ENCODE results near the gene MYH9. TPM values are rescaled to one million over a fixed set of nuclear protein-coding genes. Genes with fewer than 3 reads are reported as not detected.

Gene MYH9
- total RNA-seq, 1 experiment from 2014 or later, result 323 TPM

DNA sequence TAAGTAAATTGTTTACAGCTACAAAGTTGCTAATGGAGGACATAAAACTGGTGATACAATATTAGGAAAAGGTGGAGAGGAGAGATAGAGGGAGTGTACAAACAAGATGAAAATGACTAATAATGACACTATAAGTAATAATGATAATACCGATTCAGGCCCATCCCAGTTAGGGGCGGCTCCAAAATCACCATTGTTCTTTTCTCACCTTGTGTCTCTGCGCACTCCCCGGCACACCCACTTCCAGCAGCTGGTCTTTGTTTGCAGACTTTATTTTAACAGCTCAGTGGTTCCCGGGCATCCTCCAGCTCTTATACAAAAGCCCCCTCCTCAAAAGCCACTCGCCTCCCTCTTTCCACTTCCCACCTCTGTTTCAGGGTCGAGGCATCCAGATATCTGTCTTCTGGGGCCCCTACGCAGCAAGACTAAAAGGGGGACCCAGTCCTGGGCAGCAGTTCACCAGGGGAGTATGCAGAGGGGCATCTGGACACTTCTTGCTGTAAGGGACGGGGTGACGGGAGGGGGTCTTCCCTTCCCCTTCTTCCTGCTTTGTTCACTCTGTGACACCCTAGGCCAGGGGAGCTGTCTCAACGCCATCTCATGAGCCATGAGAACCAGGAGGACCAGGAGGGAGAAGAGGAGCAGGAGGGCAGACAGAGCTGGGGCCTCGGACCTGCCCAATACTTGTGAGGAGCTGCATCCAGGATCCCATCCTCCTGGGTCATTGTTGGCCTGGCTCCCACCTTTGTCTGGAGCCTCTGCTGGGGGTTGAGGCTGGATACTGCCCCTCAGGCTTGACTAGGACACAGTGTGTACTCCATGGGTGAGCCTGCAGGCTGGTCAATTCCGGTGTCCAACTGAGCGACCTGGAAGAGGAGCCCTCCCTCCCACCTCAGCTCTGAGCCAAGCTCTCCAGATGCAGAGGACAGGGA lies 151.1 kb downstream of the MYH9 start:
- ChIA-PET POLR2A (ENCODE audit: low non-redundant PET) (no interaction called here), CTCF (no interaction called here)
- intact Hi-C loops (cut with micrococcal nuclease; ENCODE audit: unreplicated experiment), result no loop called here
- Histone ChIP-seq H3K27me3 (replicated peaks; ENCODE audit: insufficient read depth, low read depth, low read length, poor library complexity) (no peaks in the 10 kb centered on the region), H3K4me3 (ENCODE audit: low read depth, low read length, poor library complexity, severe bottlenecking) (no peak overlapping the region), H3K36me3 (ENCODE audit: insufficient read depth, low read length, poor library complexity, severe bottlenecking) (peaks cover 6% of the 10 kb centered on the region), H3K4me1 (ENCODE audit: insufficient read depth, low read length, poor library complexity, severe bottlenecking) (peaks cover 18% of the 10 kb centered on the region), H3K27ac (ENCODE audit: low read depth, low read length, poor library complexity, severe bottlenecking) (no peak overlapping the region), H3K9me3 (ENCODE audit: low read depth, low read length, poor library complexity, severe bottlenecking) (no peaks in the 10 kb centered on the region)
- BruUV-seq (replicated peaks), result no TSS peak
- DNase-seq (ENCODE audit: low spot score), result no peak
- TF ChIP-seq, protein P1, sequence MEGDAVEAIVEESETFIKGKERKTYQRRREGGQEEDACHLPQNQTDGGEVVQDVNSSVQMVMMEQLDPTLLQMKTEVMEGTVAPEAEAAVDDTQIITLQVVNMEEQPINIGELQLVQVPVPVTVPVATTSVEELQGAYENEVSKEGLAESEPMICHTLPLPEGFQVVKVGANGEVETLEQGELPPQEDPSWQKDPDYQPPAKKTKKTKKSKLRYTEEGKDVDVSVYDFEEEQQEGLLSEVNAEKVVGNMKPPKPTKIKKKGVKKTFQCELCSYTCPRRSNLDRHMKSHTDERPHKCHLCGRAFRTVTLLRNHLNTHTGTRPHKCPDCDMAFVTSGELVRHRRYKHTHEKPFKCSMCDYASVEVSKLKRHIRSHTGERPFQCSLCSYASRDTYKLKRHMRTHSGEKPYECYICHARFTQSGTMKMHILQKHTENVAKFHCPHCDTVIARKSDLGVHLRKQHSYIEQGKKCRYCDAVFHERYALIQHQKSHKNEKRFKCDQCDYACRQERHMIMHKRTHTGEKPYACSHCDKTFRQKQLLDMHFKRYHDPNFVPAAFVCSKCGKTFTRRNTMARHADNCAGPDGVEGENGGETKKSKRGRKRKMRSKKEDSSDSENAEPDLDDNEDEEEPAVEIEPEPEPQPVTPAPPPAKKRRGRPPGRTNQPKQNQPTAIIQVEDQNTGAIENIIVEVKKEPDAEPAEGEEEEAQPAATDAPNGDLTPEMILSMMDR (conservative IDR thresholded peaks at IDR 0.05; ENCODE audit: low read depth, low read length), result no peak
- TF ChIP-seq EZH2 (IDR thresholded peaks at IDR 0.05; ENCODE audit: borderline replicate concordance, low read depth, low read length, poor library complexity, severe bottlenecking), result no peak

DNA sequence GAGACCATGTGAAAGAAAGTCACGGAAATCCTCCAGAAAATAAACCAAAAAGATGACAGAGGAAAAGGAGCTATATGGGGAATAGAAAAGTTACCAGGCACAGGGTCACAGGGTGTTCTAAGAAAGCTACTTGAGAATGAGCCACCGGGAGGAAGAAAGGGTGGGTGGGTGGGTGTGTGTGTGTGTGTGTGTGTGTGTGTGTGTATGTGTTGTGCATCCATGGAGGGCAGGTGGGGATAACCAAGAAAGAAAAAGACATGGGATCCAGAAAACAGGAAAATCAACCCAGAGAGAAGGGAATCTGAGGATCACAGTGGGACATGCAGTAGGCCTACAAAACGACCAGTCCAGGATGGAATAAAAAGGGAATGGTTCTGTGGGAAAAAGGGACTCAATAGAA lies 152.2 kb downstream of the MYH9 start:
- no peak for DNase-seq (ENCODE audit: low spot score)
- no TSS peak for BruUV-seq (replicated peaks)

GRCh38 chr22:36234919-36235318 lies 152.8 kb downstream of the MYH9 start:
- no peak for DNase-seq (ENCODE audit: low spot score)
- TF ChIP-seq, protein P1 (conservative IDR thresholded peaks at IDR 0.05; ENCODE audit: low read depth, low read length), result no peak
- TF ChIP-seq EZH2 (IDR thresholded peaks at IDR 0.05; ENCODE audit: borderline replicate concordance, low read depth, low read length, poor library complexity, severe bottlenecking), result no peak
- peaks cover 17% of the 10 kb centered on the region for H3K4me1 ChIP-seq (ENCODE audit: insufficient read depth, low read length, poor library complexity, severe bottlenecking)
- ChIA-PET POLR2A (ENCODE audit: low non-redundant PET) (interaction anchor here (0.6 kb wide), 1 partner anchor 70 kb away, joined by 5 read pairs; no protein-coding TSS in a partner anchor), CTCF (no interaction called here)
- no TSS peak for BruUV-seq (replicated peaks)
- no peak overlapping the region for H3K4me3 ChIP-seq (ENCODE audit: low read depth, low read length, poor library complexity, severe bottlenecking)
- intact Hi-C loops (cut with micrococcal nuclease; ENCODE audit: unreplicated experiment), result no loop called here
- H3K27me3 ChIP-seq (replicated peaks; ENCODE audit: insufficient read depth, low read depth, low read length, poor library complexity), result no peaks in the 10 kb centered on the region
- H3K36me3 ChIP-seq (ENCODE audit: insufficient read depth, low read length, poor library complexity, severe bottlenecking), result peaks cover 11% of the 10 kb centered on the region
- no peak overlapping the region for H3K27ac ChIP-seq (ENCODE audit: low read depth, low read length, poor library complexity, severe bottlenecking)
- H3K9me3 ChIP-seq (ENCODE audit: low read depth, low read length, poor library complexity, severe bottlenecking), result no peaks in the 10 kb centered on the region

More for the DNA sequence above, 152.2 kb downstream of the MYH9 start:
- intact Hi-C loops (cut with micrococcal nuclease; ENCODE audit: unreplicated experiment), result no loop called here
- POLR2A ChIA-PET (ENCODE audit: low non-redundant PET), result interaction anchor here (0.6 to 0.7 kb wide), 2 partner anchors 69 to 844 kb away, joined by 4 to 5 read pairs; no protein-coding TSS in a partner anchor
- Histone ChIP-seq H3K9me3 (ENCODE audit: low read depth, low read length, poor library complexity, severe bottlenecking) (no peaks in the 10 kb centered on the region), H3K27me3 (replicated peaks; ENCODE audit: insufficient read depth, low read depth, low read length, poor library complexity) (no peaks in the 10 kb centered on the region), H3K36me3 (ENCODE audit: insufficient read depth, low read length, poor library complexity, severe bottlenecking) (peaks cover 11% of the 10 kb centered on the region), H3K4me1 (ENCODE audit: insufficient read depth, low read length, poor library complexity, severe bottlenecking) (peaks cover 18% of the 10 kb centered on the region), H3K27ac (ENCODE audit: low read depth, low read length, poor library complexity, severe bottlenecking) (no peak overlapping the region), H3K4me3 (ENCODE audit: low read depth, low read length, poor library complexity, severe bottlenecking) (no peak overlapping the region)
- no peak for TF ChIP-seq EZH2 (IDR thresholded peaks at IDR 0.05; ENCODE audit: borderline replicate concordance, low read depth, low read length, poor library complexity, severe bottlenecking)
- TF ChIP-seq, protein P1 (conservative IDR thresholded peaks at IDR 0.05; ENCODE audit: low read depth, low read length), result no peak
- CTCF ChIA-PET, result no interaction called here

All from A673 (cell line).